Caco-2 (cell line): ENCODE results near the gene NSUN4. TPM values are rescaled to one million over a fixed set of nuclear protein-coding genes. Genes with fewer than 3 reads are reported as not detected.

ENCODE experiments used
- BruUV-seq: library from RNA; stranded (reverse); fragments of 400-500 nt; replicated peaks from 2 replicates; lab custom pipeline; 2021; lab: Mats Ljungman, UMichigan
- CTCF ChIA-PET: fragments of 300-600 bp; sonication (Branson Sonifier 250); formaldehyde crosslinking; loops from one replicate; lab custom pipeline; 2022; ENCODE audit warnings: antibody characterized with exemption; lab: Charles Lee
- POLR2A ChIA-PET: fragments of 300-600 bp; sonication (Branson Sonifier 250); formaldehyde crosslinking; loops from one replicate; lab custom pipeline; 2022; ENCODE audit warnings: antibody characterized with exemption; lab: Charles Lee
- DNase-seq, 2 experiments: peaks; one replicate each; pipeline versions ENCODE4 v3.0.0 to v3.0.0-alpha.2; 2020 to 2022
- H3K27me3 ChIP-seq: replicated peaks from 2 replicates; pipeline ENCODE4 v1.6.0; 2011; ENCODE audit warnings: low read length; ENCODE audit not compliant: control insufficient read depth, insufficient read depth
- H3K36me3 ChIP-seq: 2 replicates; pipeline ENCODE4 v1.5.1; 2011; ENCODE audit warnings: low read length; ENCODE audit not compliant: control insufficient read depth, insufficient read depth
- H3K4me1 ChIP-seq: fragments of 250-450 bp; sonication (Bioruptor Pico); 2 replicates; pipeline ENCODE4 v1.5.1; 2020; ENCODE audit warnings: mild to moderate bottlenecking
- H3K4me3 ChIP-seq: 2 replicates; pipeline ENCODE4 v1.5.1; 2011; ENCODE audit warnings: low read depth, mild to moderate bottlenecking, control low read depth, low read length
- H3K9me3 ChIP-seq: fragments of 250-450 bp; sonication (Bioruptor Pico); 2 replicates; pipeline ENCODE4 v1.5.1; 2020; ENCODE audit warnings: mild to moderate bottlenecking, moderate library complexity
- H3K27ac Mint-ChIP-seq: one replicate; pipeline ENCODE4 v1.8.0; 2022; ENCODE audit warnings: mixed read lengths; ENCODE audit not compliant: unreplicated experiment
- H3K27me3 Mint-ChIP-seq: one replicate; pipeline ENCODE4 v1.8.0; 2022; ENCODE audit warnings: mixed read lengths; ENCODE audit not compliant: insufficient read depth, unreplicated experiment
- H3K36me3 Mint-ChIP-seq: one replicate; pipeline ENCODE4 v1.8.0; 2022; ENCODE audit warnings: mild to moderate bottlenecking, mixed read lengths; ENCODE audit not compliant: insufficient read depth, unreplicated experiment
- H3K4me1 Mint-ChIP-seq: one replicate; pipeline ENCODE4 v1.8.0; 2022; ENCODE audit warnings: low read depth, mixed read lengths; ENCODE audit not compliant: unreplicated experiment
- H3K4me3 Mint-ChIP-seq: one replicate; pipeline ENCODE4 v1.8.0; 2022; ENCODE audit warnings: mild to moderate bottlenecking, moderate library complexity, mixed read lengths; ENCODE audit not compliant: unreplicated experiment
- H3K9me3 Mint-ChIP-seq: one replicate; pipeline ENCODE4 v1.8.0; 2022; ENCODE audit warnings: mixed read lengths; ENCODE audit not compliant: unreplicated experiment
- intact Hi-C: fragments of 100-400 bp; cut with micrococcal nuclease; formaldehyde crosslinking; loops from one replicate; pipeline ENCODE4 v1.10.0; 2022; ENCODE audit not compliant: unreplicated experiment
- total RNA-seq: library from RNA; stranded (reverse); gene quantifications from 2 replicates; pipeline ENCODE4 v1.2.3, GENCODE V29; 2022
- TF ChIP-seq, protein P1 (sequence below), 2 experiments: fragments of 200-600 bp in 1 of 2; IDR thresholded peaks; 1 replicate in 1 of 2; 2 replicates in 1 of 2; pipeline versions ENCODE4 v1.5.1 to v1.8.0; 2011 to 2022; ENCODE audit warnings: antibody characterized with exemption in 1 of 2, control low read depth in 1 of 2, inconsistent platforms in 1 of 2, low read depth in 1 of 2, low read length in 1 of 2, mild to moderate bottlenecking in 1 of 2, moderate library complexity in 1 of 2; ENCODE audit not compliant: insufficient read depth in 1 of 2, severe bottlenecking in 1 of 2, unreplicated experiment in 1 of 2

NSUN4 gene
- total RNA-seq, 1 experiment from 2014 or later = 21.8 TPM

DNA sequence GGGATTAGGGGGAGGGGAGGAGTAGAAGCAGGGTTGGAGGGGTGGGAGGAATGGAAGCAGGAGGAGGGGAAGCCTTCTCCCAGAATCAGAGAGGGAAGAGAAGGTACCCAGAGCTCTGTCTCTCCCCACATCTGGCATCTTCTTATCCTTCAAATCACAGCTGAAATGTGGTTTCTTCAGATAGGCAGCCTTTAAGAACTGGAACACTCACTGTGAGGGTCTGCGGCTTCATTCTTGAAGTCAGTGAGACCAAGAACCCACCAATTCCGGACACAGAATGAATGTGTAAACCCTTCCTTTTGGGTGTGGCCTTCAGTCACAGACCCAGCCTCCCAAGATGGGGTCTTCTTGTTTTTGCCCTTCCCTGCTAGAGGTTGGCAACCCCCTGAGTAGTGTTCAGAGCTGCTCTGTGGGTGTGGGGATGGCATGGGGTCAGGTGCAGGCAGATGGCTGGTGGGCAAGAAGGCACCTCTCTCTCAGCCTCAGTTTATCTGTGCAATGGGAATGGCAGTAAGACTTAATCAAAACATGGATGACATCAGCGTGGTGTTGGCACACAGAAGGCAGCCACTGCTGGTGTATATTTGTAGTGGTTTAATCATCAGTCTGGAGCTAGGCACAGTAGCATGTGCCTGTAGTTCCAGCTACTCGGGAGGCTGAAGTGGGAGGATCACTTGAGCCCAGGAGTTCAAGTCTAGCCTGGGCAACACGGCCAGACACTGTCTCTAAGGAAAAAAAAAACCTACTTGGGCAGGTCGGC lies 60.7 kb downstream of the NSUN4 start:
- ChIA-PET POLR2A (no interaction called here), CTCF (no interaction called here)
- H3K36me3 Mint-ChIP-seq = no peaks in the 10 kb centered on the region
- Histone ChIP-seq H3K36me3 (no peaks in the 10 kb centered on the region), H3K4me1 (peaks cover 12% of the 10 kb centered on the region), H3K27me3 (no peaks in the 10 kb centered on the region), H3K9me3 (no peaks in the 10 kb centered on the region), H3K4me3 (no peak overlapping the region)
- H3K4me1 Mint-ChIP-seq = peaks cover 9% of the 10 kb centered on the region
- no peak overlapping the region for H3K4me3 Mint-ChIP-seq
- BruUV-seq = no TSS peak
- H3K27ac Mint-ChIP-seq = no peak overlapping the region
- H3K9me3 Mint-ChIP-seq = no peaks in the 10 kb centered on the region
- DNase-seq = no peak
- no peaks in the 10 kb centered on the region for H3K27me3 Mint-ChIP-seq
- TF ChIP-seq, protein P1, sequence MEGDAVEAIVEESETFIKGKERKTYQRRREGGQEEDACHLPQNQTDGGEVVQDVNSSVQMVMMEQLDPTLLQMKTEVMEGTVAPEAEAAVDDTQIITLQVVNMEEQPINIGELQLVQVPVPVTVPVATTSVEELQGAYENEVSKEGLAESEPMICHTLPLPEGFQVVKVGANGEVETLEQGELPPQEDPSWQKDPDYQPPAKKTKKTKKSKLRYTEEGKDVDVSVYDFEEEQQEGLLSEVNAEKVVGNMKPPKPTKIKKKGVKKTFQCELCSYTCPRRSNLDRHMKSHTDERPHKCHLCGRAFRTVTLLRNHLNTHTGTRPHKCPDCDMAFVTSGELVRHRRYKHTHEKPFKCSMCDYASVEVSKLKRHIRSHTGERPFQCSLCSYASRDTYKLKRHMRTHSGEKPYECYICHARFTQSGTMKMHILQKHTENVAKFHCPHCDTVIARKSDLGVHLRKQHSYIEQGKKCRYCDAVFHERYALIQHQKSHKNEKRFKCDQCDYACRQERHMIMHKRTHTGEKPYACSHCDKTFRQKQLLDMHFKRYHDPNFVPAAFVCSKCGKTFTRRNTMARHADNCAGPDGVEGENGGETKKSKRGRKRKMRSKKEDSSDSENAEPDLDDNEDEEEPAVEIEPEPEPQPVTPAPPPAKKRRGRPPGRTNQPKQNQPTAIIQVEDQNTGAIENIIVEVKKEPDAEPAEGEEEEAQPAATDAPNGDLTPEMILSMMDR (IDR thresholded peaks at IDR 0.05; ENCODE audit: insufficient read depth in 1 of 2, low read depth in 1 of 2, low read length in 1 of 2, severe bottlenecking in 1 of 2, unreplicated experiment in 1 of 2) = no peak
- intact Hi-C loops = no loop called here

DNA sequence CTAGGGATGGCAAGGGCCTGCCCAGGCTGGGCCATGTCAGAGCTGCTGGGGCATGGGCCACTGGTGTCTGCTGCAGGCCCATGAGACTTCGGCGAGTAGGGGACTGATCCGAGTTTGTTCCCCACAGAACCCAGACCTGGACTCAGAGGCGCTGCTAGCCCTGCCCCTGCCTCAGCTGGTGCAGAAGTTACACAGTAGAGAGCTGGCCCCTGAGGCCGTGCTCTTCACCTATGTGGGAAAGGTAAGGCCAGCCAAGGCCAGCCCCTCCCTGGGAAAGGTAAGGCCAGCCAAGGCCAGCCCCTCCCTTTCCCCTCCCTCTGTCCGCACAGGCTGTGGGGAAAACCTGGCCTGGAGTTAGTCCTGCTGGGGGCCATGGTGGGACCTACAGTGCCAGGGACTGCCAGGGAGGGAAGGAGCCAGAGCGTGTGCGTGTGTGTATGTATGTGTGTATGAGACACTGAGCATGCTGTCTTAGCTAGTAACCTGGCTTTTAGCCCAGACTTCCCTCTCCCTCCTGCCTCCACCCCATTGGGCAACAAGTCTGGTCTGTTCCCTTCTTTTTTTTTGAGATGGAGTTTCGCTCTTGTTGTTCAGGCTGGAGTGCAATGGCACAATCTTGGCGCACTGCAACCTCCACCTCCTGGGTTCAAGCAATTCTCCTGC lies 61.5 kb downstream of the NSUN4 start:
- no peak overlapping the region for H3K4me3 Mint-ChIP-seq
- Histone ChIP-seq H3K27me3 (no peaks in the 10 kb centered on the region), H3K36me3 (no peaks in the 10 kb centered on the region), H3K4me1 (peaks cover 5% of the 10 kb centered on the region; the same call in 1 of the 2 replicates), H3K9me3 (no peaks in the 10 kb centered on the region), H3K4me3 (no peak overlapping the region)
- H3K4me1 Mint-ChIP-seq = peaks cover 8% of the 10 kb centered on the region
- POLR2A ChIA-PET = no interaction called here
- H3K27ac Mint-ChIP-seq = no peak overlapping the region
- no peaks in the 10 kb centered on the region for H3K9me3 Mint-ChIP-seq
- TF ChIP-seq, protein P1 (IDR thresholded peaks at IDR 0.05; ENCODE audit: insufficient read depth in 1 of 2, low read depth in 1 of 2, low read length in 1 of 2, severe bottlenecking in 1 of 2, unreplicated experiment in 1 of 2) = no peak
- BruUV-seq = no TSS peak
- H3K27me3 Mint-ChIP-seq = no peaks in the 10 kb centered on the region
- intact Hi-C loops = loop anchor here (1.0 kb wide), 1 partner anchor 8 kb away; the partner anchor contains the start of gene FAAH
- DNase-seq = peak; percentile 72 to 76
- CTCF ChIA-PET = no interaction called here
- H3K36me3 Mint-ChIP-seq = no peaks in the 10 kb centered on the region

DNA sequence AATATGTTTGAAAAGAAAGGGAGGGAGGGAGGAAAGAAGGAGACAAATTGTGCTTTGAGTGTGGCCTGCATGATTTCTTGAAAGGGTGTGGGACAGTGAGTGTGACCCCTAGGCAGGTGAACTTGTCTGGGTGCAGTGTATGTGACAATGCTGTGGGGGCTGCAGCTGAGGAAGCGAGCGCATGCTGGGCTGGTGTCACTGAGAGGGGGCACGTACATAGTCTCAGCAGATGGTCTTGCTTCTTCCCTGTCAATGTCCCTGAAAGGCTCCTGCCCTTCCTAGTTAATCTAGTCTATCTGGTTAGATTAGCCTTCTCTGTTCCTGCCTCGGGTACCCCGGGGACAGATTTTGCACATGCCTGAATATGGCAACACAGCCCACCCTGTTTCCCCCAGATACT lies 63.3 kb downstream of the NSUN4 start:
- BruUV-seq = no TSS peak
- TF ChIP-seq, protein P1 (IDR thresholded peaks at IDR 0.05; ENCODE audit: insufficient read depth in 1 of 2, low read depth in 1 of 2, low read length in 1 of 2, severe bottlenecking in 1 of 2, unreplicated experiment in 1 of 2) = no peak
- DNase-seq = no peak
- Histone ChIP-seq H3K4me1 (peaks cover 5% of the 10 kb centered on the region; the same call in 1 of the 2 replicates), H3K36me3 (no peaks in the 10 kb centered on the region), H3K4me3 (no peak overlapping the region), H3K27me3 (no peaks in the 10 kb centered on the region), H3K9me3 (no peaks in the 10 kb centered on the region)
- H3K9me3 Mint-ChIP-seq = no peaks in the 10 kb centered on the region
- intact Hi-C loops = no loop called here
- POLR2A ChIA-PET = no interaction called here
- H3K27me3 Mint-ChIP-seq = no peaks in the 10 kb centered on the region
- H3K4me3 Mint-ChIP-seq = no peak overlapping the region
- H3K27ac Mint-ChIP-seq = no peak overlapping the region
- CTCF ChIA-PET = no interaction called here
- H3K36me3 Mint-ChIP-seq = no peaks in the 10 kb centered on the region
- H3K4me1 Mint-ChIP-seq = peaks cover 8% of the 10 kb centered on the region
